H1 (cell line): ENCODE measurements around the gene GDF15. TPM values are rescaled to one million over a fixed set of nuclear protein-coding genes. Genes with fewer than 3 reads are reported as not detected.

Experiments
- CEBPB ChIP-seq: IDR thresholded peaks from 2 replicates; pipeline ENCODE4 v1.6.1; 2012; ENCODE audit warnings: low read depth, low read length
- CTBP2 ChIP-seq: IDR thresholded peaks from 2 replicates; pipeline ENCODE4 v1.7.0; 2011; ENCODE audit warnings: borderline replicate concordance, mild to moderate bottlenecking, moderate library complexity, mixed read lengths, low read length; ENCODE audit not compliant: insufficient read depth, insufficient read length
- GTF2F1 ChIP-seq: IDR thresholded peaks from 2 replicates; pipeline ENCODE4 v1.6.1; 2012; ENCODE audit warnings: low read depth, low read length, improper control_type of control experiment, borderline replicate concordance
- POU5F1 ChIP-seq: IDR thresholded peaks from 2 replicates; pipeline ENCODE4 v1.6.1; 2011; ENCODE audit warnings: low read depth, mild to moderate bottlenecking, low read length, moderate library complexity
- SIN3A ChIP-seq, 2 experiments: IDR thresholded peaks in 1 of 2; conservative IDR thresholded peaks in 1 of 2; 2 replicates each; pipeline ENCODE4 v1.6.1; 2011 to 2012; ENCODE audit warnings: low read length in 2 of 2, improper control_type of control experiment in 1 of 2, low read depth in 1 of 2, mild to moderate bottlenecking in 1 of 2
- SP1 ChIP-seq: IDR thresholded peaks from 2 replicates; pipeline ENCODE4 v1.6.1; 2011; ENCODE audit warnings: low read depth, low read length
- polyA plus RNA-seq, 7 experiments: library from polyadenylated mRNA; depleted of rRNA in 3 of 7; stranded (reverse) in 5 of 7; unstranded in 2 of 7; fragments of >200 nt in 5 of 7; fragments of 200-250 nt in 2 of 7; gene quantifications; 1 replicate in 5 of 7; 2 replicates in 1 of 7; 4 replicates in 1 of 7; pipeline versions ENCODE4 v1.2.1 to v1.2.3, GENCODE V29; 2011 to 2013; ENCODE audit warnings: missing spikeins in 2 of 7, mixed read lengths in 2 of 7
- total RNA-seq: library from RNA; stranded (reverse); fragmentation: NEBNext Ultra II Directional; extraction: Animal tissue kit (Norgen Biotek cat#: 25700); gene quantifications from 2 replicates; pipeline ENCODE4 v1.2.1, GENCODE V29; 2021
- TF ChIP-seq, protein P1 (sequence below): IDR thresholded peaks from 2 replicates; pipeline ENCODE4 v1.6.1; 2012; ENCODE audit warnings: inconsistent platforms

Gene GDF15
- total and polyA plus RNA-seq, 2 of the 8 experiments (the other 6 are each of a cell fraction or from before 2014, with no cell fraction given): 4.1 to 8.5 TPM

DNA sequence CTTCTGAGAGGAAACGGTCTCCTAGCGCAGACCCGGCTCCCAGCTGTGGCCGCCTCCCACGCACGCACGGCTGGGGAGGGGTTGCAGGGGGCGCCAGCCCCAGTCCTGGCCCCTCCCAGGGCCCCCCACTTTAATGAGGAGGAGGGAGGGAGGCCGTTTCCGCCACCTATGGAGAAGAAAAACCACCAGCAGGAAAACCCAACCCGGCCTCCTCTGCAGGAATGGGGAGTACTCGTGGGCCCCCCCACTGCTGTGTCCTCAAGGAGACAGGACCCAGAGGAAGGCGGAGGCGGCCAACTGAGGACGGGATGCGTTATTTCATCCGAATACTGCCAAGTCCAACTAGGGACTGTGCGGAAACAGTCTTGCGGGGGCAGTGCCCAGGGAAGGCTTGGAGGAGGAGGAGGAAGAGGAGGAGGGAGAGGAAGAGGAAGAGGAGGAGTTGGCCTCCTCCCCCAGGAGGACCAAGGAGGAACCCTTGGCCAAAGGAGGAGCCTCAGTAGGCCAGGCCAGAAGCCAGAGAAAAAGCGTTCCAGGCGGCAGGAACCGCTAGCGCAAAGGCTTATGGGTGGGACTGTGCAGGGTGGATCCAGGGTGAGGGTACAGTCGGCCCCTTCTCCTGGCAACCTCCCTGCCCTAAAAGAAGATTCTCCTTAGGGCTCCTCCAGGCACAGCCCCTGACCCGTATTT lies 29.4 kb downstream of the GDF15 start (continued):
- TF ChIP-seq POU5F1 (no peak), SIN3A (conservative IDR thresholded peaks at IDR 0.05 in 1 of 2, IDR thresholded peaks at IDR 0.05 in 1 of 2; ENCODE audit: low read depth in 1 of 2, low read length in 2 of 2) (no peak), GTF2F1 (no peak), CTBP2 (no peak), SP1 (no peak), CEBPB (no peak)
- TF ChIP-seq, protein P1, sequence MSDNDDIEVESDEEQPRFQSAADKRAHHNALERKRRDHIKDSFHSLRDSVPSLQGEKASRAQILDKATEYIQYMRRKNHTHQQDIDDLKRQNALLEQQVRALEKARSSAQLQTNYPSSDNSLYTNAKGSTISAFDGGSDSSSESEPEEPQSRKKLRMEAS: no peak
